Activated T-cell treated with anti-CD3 and anti-CD28 coated beads, Interleukin-2, amount 50 U/mL, for 72 hours (primary cell): Measurements from ENCODE around the gene CLPTM1. TPM values are rescaled to one million over a fixed set of nuclear protein-coding genes. Genes with fewer than 3 reads are reported as not detected.
A peak's percentile ranks its signal among the peaks of the same experiment; 100 is the strongest.
"Not testable (repeated sequence)": the region's sequence is repeated elsewhere in the genome, so short reads cannot be mapped to it uniquely, and the experiment has no call there.

Experiments
- ATAC-seq, 2 donors: fragments of 150-1000 bp; cut with Tn5 transposase; replicated peaks in 1 of 2; 2 replicates each; pipeline ENCODE4 v1.10.0; 2021; ENCODE audit warnings: moderate library complexity in 2 of 2, mild to moderate bottlenecking in 1 of 2
- DNase-seq, 2 donors: peaks; one replicate each; pipeline ENCODE4 v3.0.0; 2021 to 2022; ENCODE audit warnings: mixed read lengths in 1 of 2
- H3K27ac Mint-ChIP-seq: one replicate; pipeline ENCODE4 v1.8.0; 2022; ENCODE audit warnings: mild to moderate bottlenecking, moderate library complexity, mixed read lengths
- H3K27me3 Mint-ChIP-seq: one replicate; pipeline ENCODE4 v1.8.0; 2022; ENCODE audit warnings: low read depth, mixed read lengths
- H3K36me3 Mint-ChIP-seq, 2 donors: one replicate each; pipeline ENCODE4 v1.8.0; 2022; ENCODE audit warnings: mixed read lengths in 2 of 2, mild to moderate bottlenecking in 1 of 2; ENCODE audit not compliant: insufficient read depth in 2 of 2
- H3K4me1 Mint-ChIP-seq: one replicate; pipeline ENCODE4 v1.8.0; 2022; ENCODE audit warnings: low read depth, mixed read lengths
- H3K4me3 Mint-ChIP-seq, 2 donors: one replicate each; pipeline ENCODE4 v1.8.0; 2022; ENCODE audit warnings: mild to moderate bottlenecking in 2 of 2, mixed read lengths in 2 of 2, moderate library complexity in 2 of 2
- H3K9me3 Mint-ChIP-seq, 2 donors: one replicate each; pipeline ENCODE4 v1.8.0; 2022; ENCODE audit warnings: mixed read lengths in 2 of 2
- total RNA-seq, 2 donors: library from RNA; stranded (reverse); gene quantifications; one replicate each; pipeline ENCODE4 v1.2.3, GENCODE V29; 2022

Gene CLPTM1
- total RNA-seq, 2 donors from 2014 or later: 44.7 to 50.0 TPM

DNA sequence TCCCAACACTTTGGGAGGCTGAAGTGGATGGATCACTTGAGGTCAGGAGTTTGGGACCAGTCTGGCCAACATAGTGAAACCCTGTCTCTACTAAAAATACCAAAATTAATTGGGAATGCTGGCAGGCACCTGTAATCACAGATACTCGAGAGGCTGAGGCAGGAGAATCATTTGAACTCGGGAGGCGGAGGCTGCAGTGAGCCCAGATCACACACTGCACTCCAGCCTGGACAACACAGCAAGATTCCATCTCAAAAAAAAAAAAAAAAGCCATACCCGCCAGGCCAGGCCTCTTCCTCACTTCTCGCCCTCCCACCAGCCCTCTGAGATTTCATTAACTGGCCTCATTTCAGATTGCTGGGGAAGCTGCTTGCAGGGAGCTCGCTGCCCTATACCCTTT is 38.3 kb downstream of the CLPTM1 start:
- no peak overlapping the region for H3K27ac Mint-ChIP-seq

DNA sequence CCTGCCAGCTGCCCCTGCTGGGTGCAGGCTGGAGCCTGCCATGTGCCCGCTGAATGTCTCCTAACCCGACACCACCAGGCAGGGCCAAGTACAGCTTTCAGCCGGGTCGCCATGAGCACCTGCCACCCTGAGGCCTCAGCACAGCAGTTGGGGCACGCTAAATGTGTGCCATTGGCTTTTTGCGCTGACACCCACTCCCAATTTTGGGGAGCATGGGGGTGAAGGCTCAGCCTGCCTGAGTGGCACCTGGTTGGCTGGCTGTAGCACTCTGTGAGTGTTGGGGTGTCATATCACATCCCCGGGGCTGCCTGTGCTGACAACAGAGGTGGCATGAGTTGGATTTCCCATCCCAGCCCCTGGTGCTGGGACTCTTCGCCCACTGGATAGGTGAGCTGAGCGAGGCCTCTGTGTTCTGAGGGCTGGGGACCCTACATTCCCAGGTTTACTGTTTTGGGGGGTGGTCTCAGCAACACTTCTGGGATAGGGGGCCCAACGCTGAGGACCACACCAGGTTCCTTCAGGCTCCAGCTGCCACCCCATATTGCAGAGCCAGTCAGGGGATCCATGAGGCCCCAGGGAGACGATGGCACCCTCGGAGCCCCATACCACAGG is 38.9 kb downstream of the CLPTM1 start:
- no peaks in the 10 kb centered on the region for H3K27me3 Mint-ChIP-seq
- no peak for ATAC-seq
- H3K9me3 Mint-ChIP-seq: no peaks in the 10 kb centered on the region
- H3K4me3 Mint-ChIP-seq: no peak overlapping the region
- DNase-seq: no peak
- peaks cover 0 to 2% of the 10 kb centered on the region in 2 donors for H3K36me3 Mint-ChIP-seq
- no peaks in the 10 kb centered on the region for H3K4me1 Mint-ChIP-seq
- H3K27ac Mint-ChIP-seq: no peak overlapping the region

More for the DNA sequence above, 38.3 kb downstream of the CLPTM1 start:
- no peaks in the 10 kb centered on the region for H3K9me3 Mint-ChIP-seq
- no peak overlapping the region for H3K4me3 Mint-ChIP-seq
- no peaks in the 10 kb centered on the region for H3K27me3 Mint-ChIP-seq
- no peaks in the 10 kb centered on the region for H3K4me1 Mint-ChIP-seq
- DNase-seq: no peak
- ATAC-seq: no peak
- H3K36me3 Mint-ChIP-seq: peaks cover 0 to 2% of the 10 kb centered on the region in 2 donors

DNA sequence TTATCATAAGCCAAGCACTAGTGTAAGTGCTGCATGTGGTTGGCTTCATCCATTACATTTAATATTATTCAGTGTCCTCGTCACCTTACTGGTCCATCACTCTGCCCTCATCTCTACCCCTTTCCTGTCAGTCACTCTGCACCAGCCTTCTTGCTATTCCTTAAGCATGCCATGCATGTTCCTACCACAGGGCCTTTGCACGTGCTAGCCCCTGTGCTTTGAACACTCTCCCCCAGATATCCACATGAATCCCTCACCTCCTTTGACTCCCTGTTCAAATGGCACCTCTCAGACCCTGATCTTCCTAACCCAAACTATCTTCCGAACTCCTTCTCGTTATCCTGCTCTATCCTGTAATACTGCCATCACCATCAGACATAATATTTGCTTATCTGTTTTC is 42.8 kb downstream of the CLPTM1 start:
- no peak overlapping the region for H3K4me3 Mint-ChIP-seq
- H3K9me3 Mint-ChIP-seq: no peaks in the 10 kb centered on the region
- peaks cover 1 to 4% of the 10 kb centered on the region in 2 donors for H3K36me3 Mint-ChIP-seq
- H3K27me3 Mint-ChIP-seq: no peaks in the 10 kb centered on the region
- H3K4me1 Mint-ChIP-seq: peaks cover 16% of the 10 kb centered on the region
- ATAC-seq (no peak), DNase-seq (no peak)
- no peak overlapping the region for H3K27ac Mint-ChIP-seq

DNA sequence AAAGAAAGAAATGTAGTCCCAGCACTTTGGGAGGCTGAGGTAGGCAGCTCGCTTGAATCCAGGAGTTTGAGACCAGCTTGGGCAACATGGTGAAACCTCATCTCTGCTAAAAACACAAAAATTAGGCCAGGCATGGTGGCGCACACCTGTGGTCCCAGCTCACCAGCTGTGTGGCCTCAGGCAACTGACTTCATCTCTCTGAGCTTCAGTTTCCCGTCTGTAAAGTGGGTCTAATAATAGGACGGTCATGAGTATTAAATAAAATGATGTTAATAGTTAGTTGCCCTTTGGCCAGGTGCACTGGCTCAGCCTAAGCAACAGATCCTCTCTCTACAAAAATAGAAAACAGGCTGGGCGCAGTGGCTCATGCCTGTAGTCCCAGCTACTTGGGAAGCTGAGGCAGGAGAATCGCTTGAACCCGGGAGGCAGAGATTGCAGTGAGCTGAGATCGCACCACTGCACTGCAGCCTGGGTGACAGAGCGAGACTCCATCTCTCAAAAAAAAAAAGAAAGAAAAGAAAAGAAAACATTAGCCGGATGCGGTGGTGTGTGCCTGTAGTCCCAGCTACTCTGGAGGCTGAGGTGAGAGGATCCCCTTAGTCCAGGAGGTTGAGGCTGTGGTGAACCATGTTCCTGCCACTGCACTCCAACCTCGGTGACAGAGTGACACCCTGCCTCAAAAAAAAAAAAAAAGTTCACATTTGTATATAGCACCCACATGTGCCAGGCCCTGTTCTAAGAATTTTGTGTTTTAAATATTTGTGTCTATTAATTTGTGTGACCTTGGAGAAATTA is 44.1 kb downstream of the CLPTM1 start:
- peaks cover 16% of the 10 kb centered on the region for H3K4me1 Mint-ChIP-seq
- DNase-seq, H3K36me3 Mint-ChIP-seq, H3K9me3 Mint-ChIP-seq, ATAC-seq, H3K27me3 Mint-ChIP-seq, H3K4me3 Mint-ChIP-seq, H3K27ac Mint-ChIP-seq: not testable (repeated sequence)

DNA sequence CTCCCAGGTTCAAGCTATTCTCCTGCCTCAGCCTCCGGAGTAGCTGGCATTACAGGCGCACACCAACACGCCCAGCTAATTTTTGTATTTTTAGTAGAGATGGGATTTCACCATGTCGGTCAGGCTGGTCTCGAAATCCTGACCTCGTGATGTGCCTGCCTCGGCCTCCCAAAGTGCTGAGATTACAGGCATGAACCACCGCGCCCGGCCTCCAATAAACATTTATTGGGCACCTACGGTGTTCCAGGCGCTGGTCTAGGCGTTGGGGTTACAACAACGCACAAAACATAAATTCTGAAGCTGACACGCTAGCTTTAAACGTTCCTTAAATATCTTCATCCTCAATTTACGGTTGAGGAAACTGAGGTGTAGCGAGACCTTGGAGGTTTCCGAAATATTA is 45.5 kb downstream of the CLPTM1 start:
- not testable (repeated sequence) for ATAC-seq, H3K36me3 Mint-ChIP-seq, H3K27me3 Mint-ChIP-seq, DNase-seq, H3K9me3 Mint-ChIP-seq
- Mint-ChIP-seq H3K4me1 (peaks cover 16% of the 10 kb centered on the region), H3K27ac (peak overlapping the region; percentile 54), H3K4me3 (peak overlapping the region; percentile 77 to 82)

DNA sequence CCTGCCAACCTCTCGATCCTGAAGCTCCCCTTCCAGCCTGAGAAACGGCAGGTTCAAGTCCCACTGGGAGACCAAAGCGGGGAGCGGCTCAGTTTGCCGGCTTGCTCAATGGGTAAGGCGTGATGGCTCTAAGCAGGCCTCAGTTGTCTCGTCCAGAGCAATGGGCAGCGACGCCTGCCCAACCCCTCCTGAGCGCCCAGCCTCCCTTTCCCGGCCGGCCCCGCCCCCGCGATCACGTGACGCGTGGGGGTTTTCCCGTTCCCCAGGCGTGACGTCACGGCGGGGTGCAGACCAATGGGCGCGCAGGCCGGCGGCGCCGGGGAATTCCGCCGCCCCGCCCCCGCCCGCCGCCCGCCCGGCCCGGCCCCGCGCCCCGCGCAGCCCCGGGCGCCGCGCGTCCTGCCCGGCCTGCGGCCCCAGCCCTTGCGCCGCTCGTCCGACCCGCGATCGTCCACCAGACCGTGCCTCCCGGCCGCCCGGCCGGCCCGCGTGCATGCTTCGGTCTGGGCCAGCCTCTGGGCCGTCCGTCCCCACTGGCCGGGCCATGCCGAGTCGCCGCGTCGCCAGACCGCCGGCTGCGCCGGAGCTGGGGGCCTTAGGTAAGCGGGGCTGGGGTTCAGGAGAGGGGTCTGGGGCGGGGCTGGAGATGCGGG is 46.0 kb downstream of the CLPTM1 start, which contains the start of gene RELB:
TSS of gene RELB (plus strand) at position 378 of the 653 bp plus-strand sequence. CDS start at position 494, 116 bp downstream.
- no peaks in the 10 kb centered on the region for H3K27me3 Mint-ChIP-seq
- ATAC-seq: peak; percentile 74 to 76
- peak within 1 kb of the TSS; percentile 85 to 97 for H3K4me3 Mint-ChIP-seq

DNA sequence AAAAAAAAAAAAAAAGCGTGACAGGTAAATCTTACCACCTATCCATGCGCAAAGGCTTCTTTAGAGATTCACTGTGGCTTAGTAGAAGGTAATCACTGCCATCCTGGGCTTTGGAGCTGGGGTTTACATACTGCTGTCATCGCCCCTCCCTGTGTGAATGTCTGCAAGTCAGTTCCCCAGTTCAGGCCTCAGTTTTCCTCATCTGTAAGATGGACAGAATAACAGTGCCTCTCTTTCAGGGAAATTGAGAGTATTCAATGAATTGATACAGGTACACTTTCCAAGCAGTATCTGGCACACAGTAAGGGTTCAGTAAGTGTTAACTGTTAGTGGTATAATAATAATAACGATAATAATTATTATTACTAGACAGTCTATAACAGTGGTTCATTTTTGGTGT is 48.3 kb downstream of the CLPTM1 start:
- Mint-ChIP-seq H3K27ac (no peak overlapping the region), H3K27me3 (no peaks in the 10 kb centered on the region), H3K4me1 (peaks cover 16% of the 10 kb centered on the region), H3K4me3 (peak overlapping the region in 1 of 2 donors; percentile 29), H3K9me3 (no peaks in the 10 kb centered on the region), H3K36me3 (peaks cover 6 to 16% of the 10 kb centered on the region in 2 donors)
- ATAC-seq: no peak
- DNase-seq: no peak

More for the DNA sequence above, 46.0 kb downstream of the CLPTM1 start, which contains the start of gene RELB:
- Mint-ChIP-seq H3K9me3 (no peaks in the 10 kb centered on the region), H3K36me3 (peaks cover 4 to 11% of the 10 kb centered on the region in 2 donors), H3K4me1 (peaks cover 16% of the 10 kb centered on the region), H3K27ac (peak within 1 kb of the TSS; percentile 96)
- DNase-seq: peak; percentile 96 to 100

DNA sequence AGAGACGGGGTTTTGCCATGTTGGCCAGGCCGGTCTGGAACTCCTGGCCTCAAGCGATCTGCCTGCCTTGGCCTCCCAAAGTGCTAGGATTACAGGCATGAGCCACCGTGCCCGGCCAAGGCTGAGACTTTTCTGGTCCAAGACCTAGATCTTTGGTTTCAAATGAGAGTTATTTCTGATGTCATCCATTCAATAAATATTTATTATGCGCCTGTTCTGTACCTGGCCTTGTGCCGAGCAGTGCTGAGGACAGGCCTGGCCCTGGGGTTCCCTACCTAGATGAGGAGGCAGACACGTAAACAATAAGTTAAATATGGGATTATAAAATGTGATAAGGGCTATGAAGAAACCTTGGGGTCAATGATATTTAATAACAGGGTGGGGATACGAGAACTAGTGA is 50.6 kb downstream of the CLPTM1 start:
- Mint-ChIP-seq H3K4me3 (no peak overlapping the region), H3K27ac (no peak overlapping the region), H3K9me3 (no peaks in the 10 kb centered on the region), H3K4me1 (peaks cover 11% of the 10 kb centered on the region), H3K36me3 (peaks cover 6 to 16% of the 10 kb centered on the region in 2 donors), H3K27me3 (no peaks in the 10 kb centered on the region)
- ATAC-seq (no peak), DNase-seq (no peak)

DNA sequence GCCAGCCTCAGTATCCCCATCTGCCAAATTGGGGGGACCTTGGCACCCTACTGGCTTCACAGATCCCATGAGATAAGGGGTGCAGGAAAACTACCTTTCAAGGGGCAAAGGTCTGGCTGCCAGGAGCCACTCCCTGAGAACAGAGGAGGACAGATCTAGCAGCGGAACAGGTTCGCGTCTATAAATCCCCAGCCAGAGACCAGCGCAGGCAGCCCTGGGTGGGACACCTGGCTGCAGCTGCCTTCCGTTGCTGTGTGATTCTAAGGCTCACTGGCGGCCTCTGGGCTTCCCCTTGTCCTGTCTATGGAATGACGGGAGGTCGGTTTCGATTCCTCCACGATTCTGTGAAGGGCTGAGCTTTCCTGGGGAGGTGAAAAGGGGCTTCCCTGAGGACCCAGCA is 53.4 kb downstream of the CLPTM1 start:
- no peak overlapping the region for H3K4me3 Mint-ChIP-seq
- no peak for DNase-seq
- H3K27ac Mint-ChIP-seq: no peak overlapping the region
- peaks cover 7 to 13% of the 10 kb centered on the region in 2 donors for H3K36me3 Mint-ChIP-seq
- no peaks in the 10 kb centered on the region for H3K4me1 Mint-ChIP-seq
- H3K27me3 Mint-ChIP-seq: no peaks in the 10 kb centered on the region
- no peak for ATAC-seq
- no peaks in the 10 kb centered on the region for H3K9me3 Mint-ChIP-seq

DNA sequence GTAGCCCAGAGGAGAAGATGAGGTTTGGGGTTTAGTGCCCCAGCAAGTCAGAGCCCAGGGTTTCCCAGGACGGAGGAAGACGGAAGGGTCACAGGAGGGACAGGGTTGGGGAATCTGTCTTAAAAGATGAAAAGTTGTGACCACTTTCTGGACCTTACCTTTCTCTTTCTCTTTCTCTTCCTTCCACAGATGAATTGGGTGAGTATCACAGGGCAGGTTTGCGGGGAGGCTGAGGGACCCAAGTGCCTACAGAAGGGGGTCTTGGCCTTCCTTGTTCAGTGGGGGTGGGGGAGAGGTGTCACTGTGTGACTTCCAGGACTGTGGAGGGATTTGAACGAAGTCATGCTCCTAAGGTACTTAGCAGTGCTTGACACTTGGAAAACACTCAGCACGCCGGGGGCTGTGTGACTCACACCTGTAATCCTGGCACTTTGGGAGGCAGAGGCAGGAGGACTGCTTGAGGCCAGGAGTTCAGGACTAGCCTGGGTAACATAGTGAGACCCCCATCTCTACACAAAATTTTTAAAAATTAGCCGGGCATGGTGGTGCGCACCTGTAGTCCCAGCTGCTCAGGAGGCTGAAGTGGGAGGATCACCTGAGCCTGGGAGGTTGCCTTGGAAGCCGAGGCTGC is 54.6 kb downstream of the CLPTM1 start:
- DNase-seq (no peak), ATAC-seq (no peak)
- H3K4me3 Mint-ChIP-seq: no peak overlapping the region
- H3K4me1 Mint-ChIP-seq: no peaks in the 10 kb centered on the region
- no peaks in the 10 kb centered on the region for H3K9me3 Mint-ChIP-seq
- no peaks in the 10 kb centered on the region for H3K27me3 Mint-ChIP-seq
- peaks cover 7 to 15% of the 10 kb centered on the region in 2 donors for H3K36me3 Mint-ChIP-seq
- H3K27ac Mint-ChIP-seq: no peak overlapping the region

DNA sequence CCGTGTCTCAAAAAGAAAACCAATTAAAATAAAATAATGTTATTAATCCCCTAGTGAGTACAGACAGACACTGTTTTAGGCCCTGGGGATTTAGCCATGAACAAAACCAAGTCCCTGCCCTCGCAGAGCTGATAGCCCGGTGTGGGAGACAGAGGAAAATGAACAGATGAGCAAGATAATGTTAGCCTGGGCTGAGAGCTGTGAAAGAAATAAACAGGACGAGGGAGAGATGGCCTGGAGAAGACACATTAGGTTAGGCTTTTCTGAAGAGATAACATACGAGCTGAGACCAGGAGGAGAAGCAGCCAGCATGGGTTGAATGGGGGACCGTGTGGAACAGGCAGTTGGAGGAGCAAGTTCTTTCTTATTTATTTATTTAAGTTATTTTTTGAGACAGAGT is 55.1 kb downstream of the CLPTM1 start:
- H3K27ac Mint-ChIP-seq: no peak overlapping the region
- DNase-seq (no peak), ATAC-seq (no peak)
- H3K4me1 Mint-ChIP-seq: no peaks in the 10 kb centered on the region
- H3K4me3 Mint-ChIP-seq: no peak overlapping the region
- peaks cover 7 to 15% of the 10 kb centered on the region in 2 donors for H3K36me3 Mint-ChIP-seq
- no peaks in the 10 kb centered on the region for H3K27me3 Mint-ChIP-seq
- no peaks in the 10 kb centered on the region for H3K9me3 Mint-ChIP-seq

DNA sequence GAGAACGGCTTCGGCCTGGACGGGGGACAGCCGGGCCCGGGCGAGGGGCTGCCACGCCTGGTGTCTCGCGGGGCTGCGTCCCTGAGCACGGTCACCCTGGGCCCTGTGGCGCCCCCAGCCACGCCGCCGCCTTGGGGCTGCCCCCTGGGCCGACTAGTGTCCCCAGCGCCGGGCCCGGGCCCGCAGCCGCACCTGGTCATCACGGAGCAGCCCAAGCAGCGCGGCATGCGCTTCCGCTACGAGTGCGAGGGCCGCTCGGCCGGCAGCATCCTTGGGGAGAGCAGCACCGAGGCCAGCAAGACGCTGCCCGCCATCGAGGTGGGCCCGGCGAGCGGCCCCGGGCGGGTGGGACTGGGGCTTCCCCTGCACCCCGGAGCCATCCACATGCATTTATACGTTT is 56.8 kb downstream of the CLPTM1 start:
- Mint-ChIP-seq H3K4me1 (peaks cover 12% of the 10 kb centered on the region), H3K27me3 (no peaks in the 10 kb centered on the region), H3K4me3 (no peak overlapping the region), H3K27ac (no peak overlapping the region), H3K36me3 (peaks cover 5 to 9% of the 10 kb centered on the region in 2 donors), H3K9me3 (no peaks in the 10 kb centered on the region)
- DNase-seq (no peak), ATAC-seq (no peak)
